Epithelial cell of esophagus (primary cell): ENCODE measurements around the gene NOXO1.

Experiments
- DNase-seq: peaks from one replicate; pipeline ENCODE4 v3.0.0; 2010; ENCODE audit warnings: low read depth
- H3K4me3 ChIP-seq: 2 replicates; pipeline ENCODE4 v1.5.1; 2011; ENCODE audit warnings: mild to moderate bottlenecking, low read length, control low read depth
- CTCF ChIP-seq: IDR thresholded peaks from 2 replicates; pipeline ENCODE4 v1.5.1; 2011; ENCODE audit warnings: low read depth, mild to moderate bottlenecking, low read length, control low read depth, inconsistent platforms; ENCODE audit not compliant: insufficient read depth; ENCODE audit errors: missing control alignments

The NOXO1 gene

GRCh38 chr16:1953734-1954133 is 27.5 kb downstream of the NOXO1 start:
- TF ChIP-seq CTCF, result no peak

GRCh38 chr16:1950559-1950958 is 30.7 kb downstream of the NOXO1 start:
- no peak for DNase-seq
- no peak overlapping the region for H3K4me3 ChIP-seq
- no peak for TF ChIP-seq CTCF

More at GRCh38 chr16:1953734-1954133, 27.5 kb downstream of the NOXO1 start:
- DNase-seq, result no peak
- H3K4me3 ChIP-seq, result no peak overlapping the region

- peak; percentile 16 for TF ChIP-seq CTCF
- DNase-seq, result peak; percentile 94
- H3K4me3 ChIP-seq, result no peak overlapping the region
Observed at GRCh38 chr16:1950047-1950446, 31.2 kb downstream of the NOXO1 start.

- DNase-seq, result peak; percentile 71
- TF ChIP-seq CTCF, result no peak
Observed at GRCh38 chr16:1949507-1949906, 31.8 kb downstream of the NOXO1 start.

GRCh38 chr16:1947369-1947670 is 33.9 kb downstream of the NOXO1 start:
- H3K4me3 ChIP-seq, result no peak overlapping the region
- no peak for DNase-seq
- no peak for TF ChIP-seq CTCF

More at GRCh38 chr16:1949507-1949906, 31.8 kb downstream of the NOXO1 start:
- H3K4me3 ChIP-seq, result no peak overlapping the region

- no peak for DNase-seq
- no peak for TF ChIP-seq CTCF
- H3K4me3 ChIP-seq, result no peak overlapping the region
Observed at GRCh38 chr16:1946495-1947368, 34.5 kb downstream of the NOXO1 start.
